ENCODE measurements around the gene CRLF3.

DNA sequence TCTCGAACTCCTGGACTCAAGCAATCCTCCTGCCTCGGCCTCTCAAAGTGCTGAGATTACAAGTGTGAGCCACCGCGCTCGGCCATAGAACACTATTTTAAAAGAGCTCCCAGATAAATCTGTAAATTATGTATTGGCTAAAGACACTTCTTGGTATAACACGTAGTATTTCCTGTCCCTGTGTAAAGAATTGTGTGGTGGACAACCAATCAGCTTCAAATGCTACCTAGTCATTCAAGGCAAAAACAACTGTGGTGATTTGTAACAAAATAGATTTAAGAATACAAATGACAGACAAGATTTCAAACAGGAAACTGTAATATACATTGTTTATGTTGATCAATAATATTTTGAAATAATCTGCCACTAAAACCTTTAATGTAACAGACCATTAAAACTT lies 14.6 kb downstream of the CRLF3 start:
- TF ChIP-seq, protein P1, sequence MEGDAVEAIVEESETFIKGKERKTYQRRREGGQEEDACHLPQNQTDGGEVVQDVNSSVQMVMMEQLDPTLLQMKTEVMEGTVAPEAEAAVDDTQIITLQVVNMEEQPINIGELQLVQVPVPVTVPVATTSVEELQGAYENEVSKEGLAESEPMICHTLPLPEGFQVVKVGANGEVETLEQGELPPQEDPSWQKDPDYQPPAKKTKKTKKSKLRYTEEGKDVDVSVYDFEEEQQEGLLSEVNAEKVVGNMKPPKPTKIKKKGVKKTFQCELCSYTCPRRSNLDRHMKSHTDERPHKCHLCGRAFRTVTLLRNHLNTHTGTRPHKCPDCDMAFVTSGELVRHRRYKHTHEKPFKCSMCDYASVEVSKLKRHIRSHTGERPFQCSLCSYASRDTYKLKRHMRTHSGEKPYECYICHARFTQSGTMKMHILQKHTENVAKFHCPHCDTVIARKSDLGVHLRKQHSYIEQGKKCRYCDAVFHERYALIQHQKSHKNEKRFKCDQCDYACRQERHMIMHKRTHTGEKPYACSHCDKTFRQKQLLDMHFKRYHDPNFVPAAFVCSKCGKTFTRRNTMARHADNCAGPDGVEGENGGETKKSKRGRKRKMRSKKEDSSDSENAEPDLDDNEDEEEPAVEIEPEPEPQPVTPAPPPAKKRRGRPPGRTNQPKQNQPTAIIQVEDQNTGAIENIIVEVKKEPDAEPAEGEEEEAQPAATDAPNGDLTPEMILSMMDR (conservative IDR thresholded peaks at IDR 0.05 in 1 of 2, IDR thresholded peaks at IDR 0.05 in 1 of 2; ENCODE audit: extremely low read depth in 1 of 2, insufficient read depth in 1 of 2, low read depth in 1 of 2, low read length in 2 of 2) = no peak
- no peak for TF ChIP-seq EZH2 (IDR thresholded peaks at IDR 0.05; ENCODE audit: borderline replicate concordance, low read length)
